Panc1 (cell line): ENCODE data around the gene UBXN11.

Experiments
- CTCF ChIP-seq: fragments of 450-650 bp; IDR thresholded peaks from 2 replicates; pipeline ENCODE4 v1.5.1; 2017; ENCODE audit warnings: mild to moderate bottlenecking
- POLR2AphosphoS5 ChIP-seq: IDR thresholded peaks from 2 replicates; pipeline ENCODE4 v1.6.1; 2012; ENCODE audit warnings: mild to moderate bottlenecking, low read depth, low read length, moderate library complexity
- REST ChIP-seq, 2 experiments: IDR thresholded peaks; 2 replicates each; pipeline ENCODE4 v1.6.1; 2011 to 2012; ENCODE audit warnings: low read depth in 2 of 2, control low read depth in 1 of 2, low read length in 1 of 2, mild to moderate bottlenecking in 1 of 2, moderate library complexity in 1 of 2; ENCODE audit not compliant: insufficient read depth in 1 of 2

- TF ChIP-seq REST (IDR thresholded peaks at IDR 0.05; ENCODE audit: insufficient read depth in 1 of 2, low read depth in 2 of 2, low read length in 1 of 2): no peak
- no peak for TF ChIP-seq CTCF
- TF ChIP-seq POLR2AphosphoS5: no peak
Observed at GRCh38 chr1:26349188-26349876, 42.9 kb upstream of the UBXN11 start.
